ENCODE results near the gene APOA5.

DNA sequence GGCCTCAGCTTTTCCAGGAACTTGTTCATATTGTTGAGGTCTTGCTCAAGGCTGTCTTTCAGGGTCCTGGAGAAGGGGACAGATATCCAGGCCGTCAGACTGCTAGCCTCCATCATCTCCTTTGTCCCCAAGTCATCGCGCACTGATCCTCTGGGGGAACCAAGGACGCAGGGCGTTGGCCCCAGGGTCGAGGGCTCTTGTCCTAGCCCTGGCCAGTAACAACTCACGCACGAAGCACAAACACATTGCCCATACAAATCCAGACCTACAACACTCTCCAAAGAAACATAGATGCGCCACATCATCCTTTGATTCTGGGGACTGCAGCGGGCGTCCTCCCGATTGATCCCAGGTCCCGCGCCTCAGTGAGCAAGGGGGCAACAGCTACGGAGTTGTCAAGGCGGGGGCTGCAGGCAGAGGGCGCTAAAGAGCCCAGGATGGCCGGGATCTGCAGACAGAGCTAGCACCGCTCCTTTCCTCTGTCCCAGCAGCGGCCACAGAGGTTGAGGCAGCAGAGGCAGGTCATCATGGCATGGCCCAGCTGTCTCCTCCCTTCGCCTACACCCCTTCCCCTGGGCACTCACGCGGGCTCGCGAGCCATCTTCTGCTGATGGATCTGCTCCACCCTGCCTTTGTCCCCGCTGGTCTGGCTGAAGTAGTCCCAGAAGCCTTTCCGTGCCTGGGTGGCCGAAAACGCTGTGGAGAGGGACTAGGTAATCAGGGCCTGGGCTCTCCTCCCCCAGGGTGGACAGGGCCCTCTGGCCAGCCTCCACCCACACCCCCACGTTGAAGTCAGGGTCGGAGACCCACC, 472 bp downstream of the APOA5 start:
- no peak for TF ChIP-seq EZH2 (IDR thresholded peaks at IDR 0.05)
- no peak for TF ChIP-seq POLR2AphosphoS5 (IDR thresholded peaks at IDR 0.05; ENCODE audit: borderline replicate concordance, low read depth, low read length)
- peak; percentile 42 for TF ChIP-seq FOXP2 (optimal IDR thresholded peaks at IDR 0.05; ENCODE audit: control extremely low read depth, extremely low read length, insufficient read depth)

Measured in SK-N-MC (cell line).